ENCODE results near the gene CTF1.

The CTF1 gene

DNA sequence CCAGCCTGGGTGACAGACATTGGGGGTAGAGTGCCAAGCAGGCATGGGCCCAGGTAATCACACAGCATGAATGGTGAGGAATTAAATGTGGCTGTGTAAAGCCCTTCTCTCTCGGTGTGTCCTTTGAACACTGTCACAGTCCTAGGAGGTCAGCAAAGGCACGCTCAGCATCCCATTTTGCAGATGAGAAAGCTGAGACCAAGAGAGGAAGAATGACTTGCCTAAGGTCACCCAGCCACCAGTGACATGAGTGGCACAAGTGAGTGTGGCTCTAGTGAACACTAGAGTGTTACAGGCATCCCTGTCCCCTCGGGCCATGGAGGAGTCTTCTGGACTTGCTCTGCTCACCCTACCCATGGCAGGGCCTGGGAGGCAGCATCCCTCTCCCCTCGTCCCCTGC is 10.7 kb downstream of the CTF1 start:
- DNase-seq (ENCODE audit: low spot score) = no peak

DNA sequence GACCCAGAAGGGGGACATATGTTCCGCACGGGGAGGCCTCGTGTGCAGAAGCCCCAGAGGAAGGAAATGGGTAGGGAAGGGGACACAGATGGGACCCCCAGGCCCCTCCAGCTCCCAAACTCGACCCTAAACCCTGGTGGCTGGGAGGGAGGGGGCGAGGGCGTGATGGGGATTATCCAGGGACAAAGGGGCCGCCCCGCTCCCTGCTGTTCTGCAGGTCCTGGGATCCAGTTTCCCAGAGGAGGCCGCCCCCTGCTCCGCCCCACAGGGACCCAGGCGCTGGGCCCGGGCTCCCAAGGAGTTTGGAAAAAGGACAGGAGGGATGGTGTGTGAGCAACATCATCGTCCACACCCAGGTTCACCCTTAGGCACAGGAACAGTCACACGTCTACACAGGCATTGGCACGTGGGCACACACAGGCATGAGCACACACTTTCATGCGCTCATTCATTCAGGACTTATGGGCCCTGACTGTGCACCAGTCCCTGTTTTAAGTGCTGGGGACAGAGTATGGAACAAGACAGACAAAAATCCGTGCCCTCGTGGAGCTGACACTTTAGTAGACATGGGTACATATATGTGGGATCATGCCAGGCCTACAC is 14.1 kb downstream of the CTF1 start:
- DNase-seq (ENCODE audit: low spot score) = no peak

DNA sequence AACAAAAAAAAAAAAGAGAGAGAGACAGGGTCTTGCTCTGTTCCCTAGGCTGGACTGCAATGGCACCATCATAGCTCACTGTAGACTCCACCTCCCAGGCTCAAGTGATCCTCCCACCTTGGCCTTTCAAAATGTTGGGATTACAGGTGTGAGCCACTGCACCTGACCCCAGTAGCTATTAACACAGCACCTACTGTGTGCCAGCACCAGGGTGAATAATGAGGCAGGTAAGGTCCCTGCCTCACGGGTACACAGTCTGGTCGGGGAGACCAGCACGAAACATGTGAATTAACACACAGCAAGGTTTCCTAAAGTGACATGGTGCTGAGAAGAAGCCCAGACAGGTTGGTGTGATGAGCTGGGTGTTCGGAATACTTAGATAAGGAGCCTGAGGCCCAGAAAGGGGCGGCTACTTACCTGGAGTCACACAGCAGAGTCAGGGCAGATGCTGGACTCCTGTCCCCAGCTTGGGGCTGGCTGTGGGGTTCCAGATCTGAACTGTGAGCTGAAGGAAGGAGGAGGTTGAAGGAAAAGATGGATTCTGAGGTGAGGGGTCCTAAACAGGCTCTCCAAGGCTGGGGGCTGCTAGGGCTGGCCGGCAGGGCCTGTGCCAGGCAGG is 16.5 kb downstream of the CTF1 start:
- no peak for DNase-seq (ENCODE audit: low spot score)

DNA sequence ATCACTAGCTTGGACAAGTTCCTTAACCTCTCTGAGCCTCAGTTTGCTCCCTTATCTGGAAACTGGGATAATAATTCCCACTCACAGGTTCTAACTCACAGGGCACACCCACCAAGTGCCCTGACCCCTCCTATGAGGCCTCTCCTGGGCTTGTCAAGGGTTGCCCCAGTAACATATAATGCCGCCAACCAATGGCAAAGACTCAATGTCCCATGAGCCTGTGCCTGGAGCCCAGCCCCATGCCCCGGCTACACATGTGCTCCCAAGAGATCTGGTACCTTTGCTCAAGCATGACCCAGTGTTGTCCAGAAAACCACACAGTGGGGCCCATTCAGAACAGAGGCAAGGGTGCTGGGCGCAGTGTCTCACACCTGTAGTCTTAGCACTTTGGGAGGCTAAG is 18.4 kb downstream of the CTF1 start:
- peak; percentile 38 for DNase-seq (ENCODE audit: low spot score)

DNA sequence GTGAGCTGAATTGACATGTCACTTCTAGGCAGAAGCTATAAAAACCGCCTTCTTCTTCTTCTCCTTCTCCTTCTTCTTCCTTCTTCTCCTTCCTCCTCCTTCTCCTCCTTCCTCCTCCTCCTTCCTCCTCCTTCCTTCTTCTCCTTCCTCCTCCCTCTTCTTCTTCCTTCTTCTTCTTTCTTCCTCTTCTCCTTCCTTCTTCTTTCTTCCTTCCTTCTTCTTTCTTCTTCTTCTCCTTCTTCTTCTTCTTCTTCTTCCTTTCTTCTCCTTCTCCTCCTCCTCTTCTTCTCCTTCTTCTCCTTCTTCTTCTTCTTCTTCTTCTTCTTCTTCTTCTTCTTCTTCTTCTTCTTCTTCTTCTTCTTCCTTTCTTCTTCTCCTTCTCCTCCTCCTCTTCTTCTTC is 22.2 kb downstream of the CTF1 start:
- no peak for DNase-seq (ENCODE audit: low spot score)

DNA sequence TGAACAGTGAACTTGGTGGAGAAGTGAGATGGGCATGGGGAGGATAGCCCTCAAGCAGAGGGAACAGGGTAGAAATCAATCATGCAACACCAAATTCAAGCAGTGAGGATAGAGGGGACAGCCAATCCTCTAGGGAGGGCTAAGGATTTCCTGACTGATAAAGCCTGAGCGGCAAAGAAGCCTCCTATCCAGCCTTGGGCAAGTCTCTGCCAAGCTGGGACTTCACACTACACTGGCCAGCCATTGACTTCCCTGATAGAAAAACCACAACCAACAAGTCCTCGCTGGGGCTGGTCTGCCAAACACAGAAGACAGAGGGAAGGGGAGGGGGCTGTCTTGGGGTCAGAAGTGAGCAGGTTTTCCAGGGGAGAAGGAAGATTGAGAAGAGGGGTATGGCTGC is 24.5 kb downstream of the CTF1 start:
- no peak for DNase-seq (ENCODE audit: low spot score)

DNA sequence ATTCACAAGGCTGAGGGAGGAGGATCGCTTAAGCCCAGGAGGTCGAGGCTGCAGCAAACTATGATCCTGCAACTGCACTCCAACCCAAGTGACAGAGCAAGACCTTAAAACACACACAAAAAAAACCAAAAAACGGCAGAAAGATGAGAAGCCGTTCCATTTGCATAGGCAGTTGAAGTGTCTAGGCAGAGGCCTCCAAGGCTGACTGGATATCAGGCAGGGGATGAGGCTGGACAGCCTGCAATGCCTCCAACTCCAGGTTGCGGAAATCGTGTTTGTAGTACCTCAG is 25.0 kb downstream of the CTF1 start:
- DNase-seq (ENCODE audit: low spot score) = no peak

DNA sequence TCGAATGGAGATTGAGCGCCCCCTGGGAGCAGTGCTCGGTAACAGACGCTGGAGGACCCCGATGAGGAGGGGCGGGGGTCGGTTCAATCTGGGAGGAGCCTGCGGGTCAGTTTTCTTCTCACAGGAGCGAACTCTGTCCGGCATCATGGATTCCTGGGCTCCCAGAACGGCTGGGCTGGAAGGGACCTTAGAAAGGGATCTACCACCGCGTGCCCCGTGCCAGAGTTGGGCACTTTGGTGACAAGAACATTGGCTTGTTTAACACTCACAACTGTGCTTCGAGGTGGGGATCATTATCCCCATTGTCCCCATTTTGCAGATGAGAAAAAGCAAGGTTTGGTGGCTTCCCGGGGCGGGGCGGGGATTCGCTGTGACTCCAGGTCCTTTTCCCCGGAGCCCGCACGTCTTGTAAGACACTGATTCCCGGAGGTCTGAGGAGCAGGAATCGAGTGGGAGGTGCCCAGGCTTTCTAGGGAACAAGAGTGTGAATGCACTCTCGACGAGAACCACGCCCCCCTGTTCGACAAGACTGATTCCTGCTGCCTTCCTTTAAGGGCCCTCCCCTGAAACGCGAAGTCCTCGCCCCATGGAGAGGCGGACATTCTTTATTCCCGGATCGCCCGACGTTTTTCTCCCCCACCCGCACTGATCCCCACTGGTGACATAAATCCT is 25.5 kb downstream of the CTF1 start:
- DNase-seq (ENCODE audit: low spot score) = peak; percentile 86

DNA sequence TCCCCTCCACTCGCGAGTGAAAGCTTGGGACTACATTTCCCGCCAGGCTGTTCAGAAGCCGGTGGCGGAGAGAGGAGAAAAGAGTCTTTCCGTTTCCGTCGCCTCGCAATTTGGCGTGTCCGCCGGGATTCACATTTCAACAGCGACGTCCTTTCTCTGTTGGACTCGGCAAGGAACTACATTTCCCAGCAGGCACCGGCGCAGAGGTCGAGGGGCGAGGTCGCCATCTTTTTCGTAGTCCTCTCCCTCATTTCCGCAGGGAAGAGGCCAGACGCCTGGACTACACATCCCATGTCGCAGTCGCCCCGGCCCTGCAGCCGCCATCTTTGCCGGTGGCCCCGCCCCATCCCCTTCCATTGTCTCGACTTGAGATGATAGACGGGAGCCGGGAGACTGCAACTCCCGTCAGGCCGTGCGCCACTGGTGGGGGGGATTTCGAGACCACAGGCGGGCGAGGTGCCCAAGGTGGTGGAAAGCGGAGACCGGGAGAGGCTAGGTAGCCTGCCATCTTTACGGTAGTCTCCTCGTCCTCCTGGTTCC is 26.1 kb downstream of the CTF1 start:
- DNase-seq (ENCODE audit: low spot score) = peak; percentile 95

DNA sequence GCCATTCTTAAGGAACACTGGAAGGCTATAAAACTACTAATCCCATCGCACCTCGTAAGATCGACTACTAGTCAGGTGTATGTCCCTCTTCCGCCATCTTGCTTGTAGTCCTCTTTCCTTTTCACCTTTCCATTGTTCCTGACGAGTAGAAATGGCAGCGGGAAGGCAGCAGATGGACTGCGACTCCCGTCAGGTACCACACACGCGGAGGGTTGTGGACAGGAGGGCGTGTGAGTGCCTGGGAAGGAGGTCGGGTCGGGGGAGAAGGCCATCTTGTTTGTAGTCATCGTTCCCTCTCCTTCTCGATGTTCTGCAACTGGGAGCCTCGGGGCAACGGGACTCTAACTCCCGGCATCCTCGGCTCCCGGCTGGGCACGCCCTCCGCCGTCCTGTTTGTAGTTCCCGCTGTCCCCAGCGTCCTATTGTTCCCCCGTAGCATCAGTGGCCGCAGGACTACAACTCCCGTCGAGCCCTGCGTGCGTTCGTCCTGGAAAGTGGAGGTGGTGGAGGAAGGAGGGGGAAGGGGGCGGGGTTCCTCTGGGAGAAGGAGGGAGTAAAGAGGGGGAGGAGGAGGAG is 26.6 kb downstream of the CTF1 start:
- peak; percentile 95 for DNase-seq (ENCODE audit: low spot score)

DNA sequence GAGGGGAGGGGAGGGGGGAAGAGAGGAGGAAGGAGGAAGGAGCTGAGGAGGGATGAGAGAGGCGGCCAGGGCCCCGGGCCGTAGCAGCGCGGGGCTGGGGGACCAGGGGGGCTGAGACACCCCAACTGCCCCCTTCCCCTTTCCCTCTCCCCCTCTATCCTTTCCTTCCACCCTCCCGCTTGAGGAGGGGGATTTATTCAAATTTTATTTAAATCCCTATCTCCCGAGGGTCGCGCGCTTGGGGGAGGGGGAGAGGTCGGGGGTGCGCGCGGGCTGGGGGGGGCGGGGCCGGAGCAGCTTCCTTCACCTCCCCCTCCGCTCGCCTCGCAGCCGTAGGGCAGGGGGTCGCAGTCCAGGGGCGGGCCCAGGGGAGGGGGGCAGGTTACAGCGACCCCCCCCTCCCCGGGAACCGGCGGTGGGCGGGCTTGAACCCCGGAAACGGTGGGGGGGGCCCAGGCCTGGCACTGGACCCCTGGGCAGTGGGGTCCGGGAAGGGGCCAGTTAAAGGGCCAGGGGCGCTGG is 27.2 kb downstream of the CTF1 start, which contains the start of gene FBXL19:
Gene FBXL19 (plus strand): TSS at position 19 of the 522 bp plus-strand sequence. CDS start 2,183 bp downstream, outside the sequence.
- no peak for DNase-seq (ENCODE audit: low spot score)

DNA sequence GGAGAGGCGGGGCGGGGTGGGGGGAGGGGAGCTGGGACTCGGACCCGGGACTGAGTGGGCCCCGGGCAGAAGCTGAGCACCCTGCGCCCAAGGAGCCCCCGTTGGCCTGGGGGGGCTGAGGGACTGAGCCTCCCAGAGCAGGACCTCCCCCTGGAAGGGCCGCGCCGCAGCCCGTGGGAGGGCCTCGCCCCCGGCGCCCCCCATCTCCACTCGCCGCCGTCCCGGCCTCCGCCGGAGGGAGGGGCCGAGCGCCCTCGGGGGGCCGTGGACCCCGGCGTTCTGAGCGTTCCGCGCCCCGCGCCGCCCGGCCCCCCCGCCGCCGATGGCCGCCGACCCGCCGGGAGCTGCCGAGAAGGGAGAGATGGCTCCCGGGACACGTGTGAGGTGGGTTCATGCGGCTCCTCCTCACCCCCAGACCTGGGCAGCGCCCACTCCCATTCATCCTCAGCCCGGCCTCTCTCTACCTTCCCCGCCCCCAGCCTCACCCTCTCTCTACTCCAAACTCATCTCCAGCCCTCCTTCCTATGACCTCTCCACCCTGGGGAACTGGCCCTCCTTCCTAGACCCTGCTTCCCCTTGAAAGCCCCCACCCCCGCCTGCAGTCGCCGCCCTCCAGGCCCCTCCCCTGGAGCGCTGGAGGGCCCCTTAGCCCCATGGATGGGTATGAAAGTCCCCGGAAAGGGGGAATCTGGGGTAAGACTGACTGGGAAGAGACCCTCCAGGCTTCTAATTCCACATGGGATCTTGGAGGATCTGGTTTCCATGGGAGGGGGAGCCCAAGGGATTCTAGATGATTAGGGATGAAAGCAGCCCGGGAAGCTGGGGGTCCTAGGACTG is 27.9 kb downstream of the CTF1 start:
- peak; percentile 14 for DNase-seq (ENCODE audit: low spot score)

DNA sequence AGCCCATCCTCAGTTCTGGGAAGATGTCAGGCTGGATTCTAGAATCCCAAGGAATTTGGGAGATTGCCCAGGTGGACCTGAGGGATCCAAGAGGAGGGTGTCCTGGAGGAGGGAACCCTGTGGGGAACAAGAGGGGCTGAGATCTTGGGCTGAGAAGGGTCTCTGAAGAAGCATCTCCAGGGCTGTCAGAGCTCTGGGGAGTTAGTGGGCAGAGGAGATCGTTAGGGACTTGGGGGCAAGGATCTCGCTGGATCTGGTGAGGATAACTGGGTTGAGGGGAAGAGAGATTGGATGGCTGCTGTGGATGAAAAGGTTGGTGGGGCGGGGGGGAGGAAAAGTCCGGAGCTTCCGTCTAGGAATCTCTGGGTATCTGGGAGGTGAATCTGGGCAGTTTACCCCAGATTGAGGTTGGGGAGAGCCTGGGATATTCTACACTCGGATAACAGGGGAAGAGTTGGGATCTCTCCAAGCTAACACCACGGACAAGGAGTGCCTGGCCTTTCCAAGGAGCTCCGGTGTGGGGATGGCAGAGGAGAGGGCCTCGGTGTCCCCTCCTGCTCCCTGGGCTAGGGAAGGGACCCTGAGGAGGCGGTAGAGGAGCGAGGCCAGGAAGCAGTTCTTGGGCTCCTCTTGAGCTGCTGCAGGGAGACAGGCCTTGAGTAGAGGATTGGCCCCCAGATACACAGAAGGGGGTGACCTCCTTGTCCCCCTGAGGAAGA is 28.7 kb downstream of the CTF1 start:
- no peak for DNase-seq (ENCODE audit: low spot score)

DNA sequence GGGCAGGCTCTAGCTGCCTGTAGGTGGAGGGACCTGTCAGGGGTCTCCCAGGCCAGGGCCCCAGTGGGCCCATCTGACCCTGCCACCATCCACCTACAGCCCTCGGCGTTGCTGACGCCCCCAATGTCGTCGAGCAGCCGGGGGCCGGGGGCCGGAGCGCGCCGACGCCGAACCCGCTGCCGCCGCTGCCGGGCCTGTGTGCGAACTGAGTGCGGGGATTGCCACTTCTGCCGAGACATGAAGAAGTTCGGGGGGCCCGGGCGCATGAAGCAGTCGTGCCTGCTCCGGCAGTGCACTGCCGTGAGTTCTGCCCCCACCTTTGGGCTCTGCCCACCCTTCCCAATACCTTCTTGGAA is 29.2 kb downstream of the CTF1 start:
- no peak for DNase-seq (ENCODE audit: low spot score)

DNA sequence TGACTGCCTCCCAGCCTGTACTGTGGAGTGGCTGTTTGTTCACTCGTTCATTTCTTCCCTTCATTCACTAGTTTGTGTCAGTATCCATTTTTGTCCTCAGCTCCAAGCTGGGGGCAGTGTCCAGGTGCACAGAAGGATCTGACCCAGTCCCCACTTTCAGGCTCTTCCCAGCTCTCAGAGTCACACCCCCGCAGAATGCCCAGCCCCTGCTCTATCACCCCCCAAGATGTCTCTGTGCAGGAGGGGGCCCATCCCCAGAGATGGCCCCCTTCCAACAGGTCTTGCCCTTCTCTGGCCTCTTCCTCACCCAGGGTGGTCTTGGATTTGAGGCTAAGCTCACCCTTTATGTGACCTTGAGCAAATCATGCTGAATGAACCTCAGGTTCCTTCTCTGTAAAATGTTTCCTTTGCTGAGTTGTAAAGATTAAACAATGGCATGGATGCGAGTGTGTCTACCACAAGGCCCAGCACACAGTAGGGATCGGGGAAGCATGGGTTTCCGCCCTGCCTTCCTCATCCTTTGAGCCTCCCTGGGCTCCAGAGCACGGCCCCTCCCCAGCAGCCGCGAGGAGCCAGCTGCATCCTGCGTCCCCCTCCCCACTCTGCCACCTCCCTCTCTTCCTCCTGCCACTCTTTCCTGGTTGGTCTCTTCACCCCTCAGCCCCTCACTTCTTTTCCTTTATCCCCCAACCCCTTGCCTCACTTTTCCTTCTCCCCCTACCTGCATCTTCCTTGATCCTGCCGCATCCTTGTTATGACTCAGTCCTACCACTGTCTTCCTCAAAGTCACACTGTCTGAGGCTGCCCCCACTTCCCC is 29.8 kb downstream of the CTF1 start:
- DNase-seq (ENCODE audit: low spot score) = no peak

DNA sequence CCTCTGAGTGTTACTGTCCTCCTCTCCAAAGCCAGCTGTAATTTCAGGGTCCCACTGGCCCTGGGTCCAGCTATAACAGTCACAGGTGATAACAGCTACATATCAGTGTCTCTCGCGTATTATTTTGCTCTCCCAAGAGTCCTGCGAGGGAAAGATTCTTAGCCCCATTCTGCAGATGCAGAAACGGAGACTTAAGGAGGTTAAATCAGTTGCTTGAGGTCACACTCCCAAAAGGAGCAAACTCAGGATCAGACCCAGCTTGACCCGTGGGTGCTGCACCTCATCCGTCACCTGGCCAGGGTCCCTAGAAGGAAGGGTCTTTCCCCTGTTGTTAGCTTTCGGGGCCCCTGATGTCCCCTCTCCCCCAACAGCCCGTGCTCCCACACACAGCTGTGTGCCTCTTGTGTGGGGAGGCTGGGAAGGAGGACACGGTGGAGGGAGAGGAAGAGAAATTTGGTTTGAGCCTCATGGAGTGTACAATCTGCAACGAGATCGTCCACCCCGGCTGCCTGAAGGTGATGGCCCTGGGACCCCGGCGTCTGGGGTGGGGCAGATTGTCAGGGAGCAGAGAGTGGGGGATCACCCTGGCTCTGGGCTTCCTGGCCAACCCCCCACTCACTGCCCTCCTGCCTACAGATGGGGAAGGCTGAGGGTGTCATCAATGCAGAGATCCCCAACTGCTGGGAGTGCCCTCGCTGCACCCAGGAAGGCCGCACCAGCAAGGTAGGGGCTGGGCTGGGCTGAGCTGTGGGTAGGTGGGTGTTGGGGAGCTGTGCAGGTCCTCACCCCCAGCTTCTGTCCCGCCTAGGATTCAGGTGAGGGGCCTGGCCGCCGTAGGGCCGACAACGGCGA is 30.7 kb downstream of the CTF1 start:
- DNase-seq (ENCODE audit: low spot score) = no peak

DNA sequence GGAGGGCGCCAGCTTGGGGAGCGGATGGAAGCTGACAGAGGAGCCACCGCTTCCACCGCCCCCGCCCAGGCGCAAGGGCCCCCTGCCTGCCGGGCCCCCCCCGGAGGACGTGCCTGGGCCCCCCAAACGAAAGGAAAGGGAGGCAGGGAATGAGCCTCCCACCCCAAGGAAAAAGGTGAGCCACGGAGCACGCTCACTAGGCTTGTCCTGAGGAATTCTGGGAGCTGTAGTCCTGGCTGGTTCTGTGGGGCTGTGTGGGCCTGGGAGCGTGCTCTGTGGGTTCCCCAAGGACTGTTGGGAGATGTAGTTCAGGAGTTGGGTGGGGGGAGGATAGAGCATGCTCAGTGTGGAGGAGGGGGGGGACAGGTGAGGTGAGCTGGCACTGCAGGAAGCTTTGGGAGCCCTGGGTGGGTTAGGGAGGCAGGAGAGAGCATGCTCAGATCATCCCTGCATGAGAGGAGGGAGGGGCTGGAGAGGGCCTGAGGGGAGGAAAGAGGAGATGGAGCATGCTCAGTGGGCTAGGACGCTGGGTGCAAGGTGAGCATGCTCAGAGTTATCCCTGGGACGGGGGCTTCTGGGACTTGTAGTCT is 31.5 kb downstream of the CTF1 start:
- DNase-seq (ENCODE audit: low spot score) = peak; percentile 62

DNA sequence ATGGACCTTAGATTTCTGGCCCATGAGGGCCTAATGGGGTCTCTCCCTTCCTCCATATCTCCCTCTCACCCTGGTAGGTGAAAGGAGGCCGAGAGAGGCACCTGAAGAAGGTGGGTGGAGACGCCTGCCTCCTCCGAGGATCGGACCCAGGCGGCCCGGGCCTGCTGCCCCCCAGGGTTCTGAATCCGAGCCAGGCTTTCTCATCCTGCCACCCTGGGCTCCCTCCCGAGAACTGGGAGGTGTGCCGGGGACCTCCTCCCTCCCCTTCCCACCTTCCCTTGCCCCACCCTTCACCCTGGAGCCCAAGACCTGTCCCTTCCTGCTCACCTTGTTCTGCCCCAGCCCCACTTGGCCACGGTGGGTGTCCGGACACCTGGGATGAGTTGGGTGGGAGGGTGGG is 32.0 kb downstream of the CTF1 start:
- DNase-seq (ENCODE audit: low spot score) = no peak

DNA sequence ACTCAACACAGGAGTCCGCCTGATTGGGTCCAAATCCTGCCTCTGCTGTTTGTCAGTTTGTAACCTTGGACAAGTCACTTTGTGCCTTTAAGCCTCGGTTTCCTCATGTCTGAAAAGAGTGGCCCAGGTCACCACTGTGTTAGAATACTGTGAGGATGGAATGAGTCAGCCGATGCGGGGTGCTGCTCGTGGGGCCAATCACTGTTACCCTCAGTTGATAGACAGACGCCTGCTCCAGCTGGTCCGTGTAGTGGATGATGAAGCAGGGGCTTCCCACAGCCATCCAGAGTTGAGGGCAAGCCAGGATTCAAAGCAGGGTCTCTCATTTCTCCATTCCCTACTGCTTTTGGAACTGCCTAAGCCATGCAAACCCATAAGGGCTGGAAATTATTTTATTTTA is 32.8 kb downstream of the CTF1 start:
- no peak for DNase-seq (ENCODE audit: low spot score)
